GM18909 (cell line): ENCODE results near the gene SHANK2.

Source experiments
- ATAC-seq: cut with Tn5 transposase; IDR thresholded peaks from one replicate; pipeline ENCODE4 v1.9.1; 2021; ENCODE audit warnings: mild to moderate bottlenecking; ENCODE audit not compliant: unreplicated experiment, poor library complexity

The SHANK2 gene

GRCh38 chr11:71204748-71205664 is 47.4 kb downstream of the SHANK2 start:
- ATAC-seq = no peak

- no peak for ATAC-seq
Measured at GRCh38 chr11:71204294-71204693, 48.1 kb downstream of the SHANK2 start.

GRCh38 chr11:71203681-71204080 is 48.7 kb downstream of the SHANK2 start:
- ATAC-seq = no peak

- no peak for ATAC-seq
Measured at GRCh38 chr11:71202966-71203365, 49.4 kb downstream of the SHANK2 start.

GRCh38 chr11:71202598-71202944 is 49.8 kb downstream of the SHANK2 start:
- ATAC-seq = no peak
